ENCODE measurements around the gene TEX26. TPM values are rescaled to one million over a fixed set of nuclear protein-coding genes. Genes with fewer than 3 reads are reported as not detected.

Gene TEX26
- total and polyA plus RNA-seq, 9 of the 15 experiments (the other 6 are each of a cell fraction or from before 2014, with no cell fraction given): not detected

DNA sequence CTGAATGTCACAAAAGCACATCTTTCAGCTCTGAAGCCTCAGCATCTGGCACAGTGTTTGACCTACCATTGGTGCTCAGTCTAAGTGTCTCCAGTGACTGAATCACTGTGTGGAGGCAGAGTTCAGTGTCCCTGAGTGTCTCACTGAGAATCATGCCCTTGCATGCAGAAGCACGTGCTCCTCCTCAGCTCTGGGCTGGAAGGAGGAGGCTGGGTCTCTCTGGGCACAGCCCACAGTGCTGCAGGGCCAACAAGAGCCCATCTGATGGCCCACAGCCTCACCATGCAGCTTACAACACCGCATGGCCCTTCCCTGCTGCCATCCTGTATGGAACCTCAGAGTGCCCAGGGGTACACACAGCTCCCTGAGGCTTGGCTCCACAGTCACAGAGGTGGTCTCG, 86.1 kb downstream of the TEX26 start:
- Histone ChIP-seq H3K9ac (ENCODE audit: insufficient read depth in 1 of 2, low read depth in 2 of 2, low read length in 2 of 2) (no peak overlapping the region), H2AFZ (ENCODE audit: low read depth, low read length) (no peak overlapping the region), H3K4me2 (ENCODE audit: insufficient read depth, low read length) (no peak overlapping the region), H3K9me3 (replicated peaks; ENCODE audit: control insufficient read depth, insufficient read depth, low read depth, low read length) (no peaks in the 10 kb centered on the region), H3K4me3 (no peak overlapping the region), H4K20me1 (replicated peaks; ENCODE audit: control insufficient read depth, insufficient read depth, low read length) (no peaks in the 10 kb centered on the region), H3K79me2 (ENCODE audit: control insufficient read depth, insufficient read depth, low read length) (no peaks in the 10 kb centered on the region), H3K27me3 (ENCODE audit: control insufficient read depth in 2 of 2, insufficient read depth in 2 of 2, low read length in 2 of 2) (no peaks in the 10 kb centered on the region; a peak in 1 of 5 replicates), H3K36me3 (ENCODE audit: control insufficient read depth, insufficient read depth, low read length) (no peaks in the 10 kb centered on the region), H3K27ac (ENCODE audit: extremely low read depth, low read depth, low read length) (no peak overlapping the region), H3K9me1 (ENCODE audit: control insufficient read depth, insufficient read depth, low read length) (no peaks in the 10 kb centered on the region), H3K4me1 (replicated peaks in 1 of 2; ENCODE audit: control insufficient read depth in 2 of 2, insufficient read depth in 2 of 2, low read length in 2 of 2) (no peaks in the 10 kb centered on the region)
- 7% methylated on average over 3 of the region's 3 CpGs for WGBS (ENCODE audit: insufficient coverage, low coverage, missing lambda C conversion rate)
- BruUV-seq (replicated peaks): no TSS peak
- ATAC-seq (no peak), FAIRE-seq (no peak), DNase-seq (ENCODE audit: extremely low read depth in 1 of 4, low spot score in 3 of 4) (no peak)
- in situ Hi-C loops (cut with MboI) (no loop called here), intact Hi-C loops (cut with micrococcal nuclease) (no loop called here)
- CTCF ChIA-PET (ENCODE audit: low intra/inter-chr PET ratio): no interaction called here
- TF ChIP-seq FOXP1 (CRISPR knock-in tag; IDR thresholded peaks at IDR 0.05): no peak
- TF ChIP-seq C11orf30 (IDR thresholded peaks at IDR 0.05; ENCODE audit: low read depth): no peak
- no peak for TF ChIP-seq CREBBP (IDR thresholded peaks at IDR 0.05; ENCODE audit: low read depth, low read length)
- no peak for TF ChIP-seq FOXK2 (conservative IDR thresholded peaks at IDR 0.05 in 1 of 2, IDR thresholded peaks at IDR 0.05 in 1 of 2; ENCODE audit: low read depth in 2 of 2)
- POLR2A ChIA-PET: no interaction called here

DNA sequence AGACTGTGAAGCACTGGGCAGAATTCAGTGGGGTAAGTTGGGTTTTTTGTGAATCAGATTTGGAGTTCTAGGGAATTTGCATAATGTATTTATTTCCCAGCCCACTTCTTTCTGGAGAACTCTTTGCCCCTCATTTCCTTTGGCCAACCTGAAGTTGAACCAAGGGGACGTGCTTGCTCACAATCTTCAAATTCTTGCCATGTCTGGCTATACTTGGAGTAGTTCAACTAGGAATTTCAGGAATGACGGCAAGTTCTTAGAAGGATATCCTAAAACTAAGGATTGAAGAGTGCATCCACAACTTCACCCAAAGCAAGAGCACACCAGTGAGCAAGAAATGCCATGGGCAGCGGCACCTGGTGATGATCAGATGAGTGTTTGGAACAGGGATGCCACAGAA, 88.5 kb downstream of the TEX26 start:
- intact Hi-C loops (cut with micrococcal nuclease): no loop called here
- Histone ChIP-seq H3K79me2 (ENCODE audit: control insufficient read depth, insufficient read depth, low read length) (no peaks in the 10 kb centered on the region), H3K4me3 (no peak overlapping the region), H4K20me1 (replicated peaks; ENCODE audit: control insufficient read depth, insufficient read depth, low read length) (no peaks in the 10 kb centered on the region), H3K36me3 (ENCODE audit: control insufficient read depth, insufficient read depth, low read length) (no peaks in the 10 kb centered on the region), H3K27ac (ENCODE audit: extremely low read depth, low read depth, low read length) (no peak overlapping the region), H3K9ac (ENCODE audit: insufficient read depth in 1 of 2, low read depth in 2 of 2, low read length in 2 of 2) (no peak overlapping the region), H3K27me3 (ENCODE audit: control insufficient read depth in 2 of 2, insufficient read depth in 2 of 2, low read length in 2 of 2) (peaks cover 0 to 4% of the 10 kb centered on the region in 2 experiments; a peak in 1 of 5 replicates), H3K4me1 (replicated peaks in 1 of 2; ENCODE audit: control insufficient read depth in 2 of 2, insufficient read depth in 2 of 2, low read length in 2 of 2) (no peaks in the 10 kb centered on the region), H3K9me1 (ENCODE audit: control insufficient read depth, insufficient read depth, low read length) (no peaks in the 10 kb centered on the region), H2AFZ (ENCODE audit: low read depth, low read length) (no peak overlapping the region), H3K9me3 (replicated peaks; ENCODE audit: control insufficient read depth, insufficient read depth, low read depth, low read length) (no peaks in the 10 kb centered on the region), H3K4me2 (ENCODE audit: insufficient read depth, low read length) (no peak overlapping the region)
- WGBS (ENCODE audit: insufficient coverage, low coverage, missing lambda C conversion rate): 0% methylated on average over 3 of the region's 3 CpGs
- DNase-seq (ENCODE audit: extremely low read depth in 1 of 4, low spot score in 3 of 4): no peak
- POLR2A ChIA-PET: no interaction called here
- no peak for FAIRE-seq
- CTCF ChIA-PET (ENCODE audit: low intra/inter-chr PET ratio): no interaction called here
- no peak for ATAC-seq
- in situ Hi-C loops (cut with MboI): no loop called here
- no TSS peak for BruUV-seq (replicated peaks)
- TF ChIP-seq ZNF717 (CRISPR knock-in tag; IDR thresholded peaks at IDR 0.05): no peak
- TF ChIP-seq ZNF354B (CRISPR knock-in tag; IDR thresholded peaks at IDR 0.05): no peak
- no peak for TF ChIP-seq RCOR1 (IDR thresholded peaks at IDR 0.05; ENCODE audit: borderline replicate concordance in 1 of 2, low read depth in 2 of 2, low read length in 2 of 2)
- no peak for TF ChIP-seq GABPB1 (CRISPR knock-in tag; IDR thresholded peaks at IDR 0.05)
- no peak for TF ChIP-seq PYGO2 (tag; IDR thresholded peaks at IDR 0.05)
- no peak for TF ChIP-seq SMAD2 (IDR thresholded peaks at IDR 0.05; ENCODE audit: low read depth, low read length)
- TF ChIP-seq, protein P1, sequence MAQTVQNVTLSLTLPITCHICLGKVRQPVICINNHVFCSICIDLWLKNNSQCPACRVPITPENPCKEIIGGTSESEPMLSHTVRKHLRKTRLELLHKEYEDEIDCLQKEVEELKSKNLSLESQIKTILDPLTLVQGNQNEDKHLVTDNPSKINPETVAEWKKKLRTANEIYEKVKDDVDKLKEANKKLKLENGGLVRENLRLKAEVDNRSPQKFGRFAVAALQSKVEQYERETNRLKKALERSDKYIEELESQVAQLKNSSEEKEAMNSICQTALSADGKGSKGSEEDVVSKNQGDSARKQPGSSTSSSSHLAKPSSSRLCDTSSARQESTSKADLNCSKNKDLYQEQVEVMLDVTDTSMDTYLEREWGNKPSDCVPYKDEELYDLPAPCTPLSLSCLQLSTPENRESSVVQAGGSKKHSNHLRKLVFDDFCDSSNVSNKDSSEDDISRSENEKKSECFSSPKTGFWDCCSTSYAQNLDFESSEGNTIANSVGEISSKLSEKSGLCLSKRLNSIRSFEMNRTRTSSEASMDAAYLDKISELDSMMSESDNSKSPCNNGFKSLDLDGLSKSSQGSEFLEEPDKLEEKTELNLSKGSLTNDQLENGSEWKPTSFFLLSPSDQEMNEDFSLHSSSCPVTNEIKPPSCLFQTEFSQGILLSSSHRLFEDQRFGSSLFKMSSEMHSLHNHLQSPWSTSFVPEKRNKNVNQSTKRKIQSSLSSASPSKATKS (CRISPR knock-in tag; IDR thresholded peaks at IDR 0.05): no peak
- no peak for TF ChIP-seq CHD2 (IDR thresholded peaks at IDR 0.05; ENCODE audit: low read depth, low read length)
- TF ChIP-seq ZNF764 (CRISPR knock-in tag; IDR thresholded peaks at IDR 0.05; ENCODE audit: low read depth): no peak
- TF ChIP-seq GTF2F1 (IDR thresholded peaks at IDR 0.05; ENCODE audit: low read depth, low read length): no peak
- TF ChIP-seq, protein P2, sequence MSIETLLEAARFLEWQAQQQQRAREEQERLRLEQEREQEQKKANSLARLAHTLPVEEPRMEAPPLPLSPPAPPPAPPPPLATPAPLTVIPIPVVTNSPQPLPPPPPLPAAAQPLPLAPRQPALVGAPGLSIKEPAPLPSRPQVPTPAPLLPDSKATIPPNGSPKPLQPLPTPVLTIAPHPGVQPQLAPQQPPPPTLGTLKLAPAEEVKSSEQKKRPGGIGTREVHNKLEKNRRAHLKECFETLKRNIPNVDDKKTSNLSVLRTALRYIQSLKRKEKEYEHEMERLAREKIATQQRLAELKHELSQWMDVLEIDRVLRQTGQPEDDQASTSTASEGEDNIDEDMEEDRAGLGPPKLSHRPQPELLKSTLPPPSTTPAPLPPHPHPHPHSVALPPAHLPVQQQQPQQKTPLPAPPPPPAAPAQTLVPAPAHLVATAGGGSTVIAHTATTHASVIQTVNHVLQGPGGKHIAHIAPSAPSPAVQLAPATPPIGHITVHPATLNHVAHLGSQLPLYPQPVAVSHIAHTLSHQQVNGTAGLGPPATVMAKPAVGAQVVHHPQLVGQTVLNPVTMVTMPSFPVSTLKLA (conservative IDR thresholded peaks at IDR 0.05): no peak

Data from K562 (cell line).